Stimulated activated CD4-positive, alpha-beta T cell treated with anti-CD3 and anti-CD28 coated beads, TNF-alpha, amount 100 ng/mL, for 48 hours (primary cell): ENCODE data around the gene AHSG.
A peak's percentile ranks its signal among the peaks of the same experiment; 100 is the strongest.
"Not testable (repeated sequence)": the region's sequence is repeated elsewhere in the genome, so short reads cannot be mapped to it uniquely, and the experiment has no call there.

Experiments
- DNase-seq, 3 donors: peaks; one replicate each; pipeline ENCODE4 v3.0.0-alpha.2; 2020; ENCODE audit warnings: low read depth in 3 of 3

Gene AHSG

GRCh38 chr3:186612721-186613636 lies at the start of gene AHSG:
Gene AHSG, plus strand, starts transcription at chr3:186613060. Its CDS starts 82 bp downstream, at chr3:186613142.
- no peak for DNase-seq

GRCh38 chr3:186564586-186564985 lies 48.3 kb upstream of the AHSG start:
- no peak for DNase-seq

- no peak for DNase-seq
Measured at GRCh38 chr3:186566772-186567071, 46.1 kb upstream of the AHSG start.

GRCh38 chr3:186567072-186567921 lies 45.6 kb upstream of the AHSG start, which contains the start of gene TBCCD1:
Gene TBCCD1, minus strand, starts transcription at chr3:186567339. Its CDS starts 3,010 bp downstream, at chr3:186564329.
- peak; percentile 88 to 90 (median 90) for DNase-seq

- DNase-seq = not testable (repeated sequence)
Measured at GRCh38 chr3:186569361-186569760, 43.5 kb upstream of the AHSG start.

- no peak for DNase-seq
Measured at GRCh38 chr3:186569779-186570095, 43.1 kb upstream of the AHSG start.

- peak; percentile 90 to 98 (median 96) for DNase-seq
Measured at GRCh38 chr3:186570096-186570940, 42.5 kb upstream of the AHSG start, which contains the start of gene DNAJB11. Gene DNAJB11, plus strand, starts transcription at chr3:186570720. Its CDS starts 178 bp downstream, at chr3:186570898.

GRCh38 chr3:186570941-186571643 lies 41.8 kb upstream of the AHSG start:
- DNase-seq = no peak

GRCh38 chr3:186571644-186572013 lies 41.2 kb upstream of the AHSG start:
- no peak for DNase-seq

- DNase-seq = no peak
Measured at GRCh38 chr3:186577521-186577920, 35.3 kb upstream of the AHSG start.

GRCh38 chr3:186580785-186581184 lies 32.1 kb upstream of the AHSG start:
- no peak for DNase-seq

- no peak for DNase-seq
Measured at GRCh38 chr3:186582541-186582940, 30.3 kb upstream of the AHSG start.

- DNase-seq = no peak
Measured at GRCh38 chr3:186583831-186584230, 29.0 kb upstream of the AHSG start.

- not testable (repeated sequence) for DNase-seq
Measured at GRCh38 chr3:186586245-186586644, 26.6 kb upstream of the AHSG start.

GRCh38 chr3:186587183-186587582 lies 25.7 kb upstream of the AHSG start:
- DNase-seq = no peak

GRCh38 chr3:186588632-186589031 lies 24.2 kb upstream of the AHSG start:
- no peak for DNase-seq

GRCh38 chr3:186589121-186589520 lies 23.7 kb upstream of the AHSG start:
- DNase-seq = no peak

GRCh38 chr3:186589856-186590579 lies 22.8 kb upstream of the AHSG start:
- no peak for DNase-seq

GRCh38 chr3:186590580-186591295 lies 22.1 kb upstream of the AHSG start:
- no peak for DNase-seq

GRCh38 chr3:186592682-186593081 lies 20.2 kb upstream of the AHSG start:
- DNase-seq = no peak
